ENCODE results near the gene CCT2. TPM values are rescaled to one million over a fixed set of nuclear protein-coding genes. Genes with fewer than 3 reads are reported as not detected.
"Not testable (repeated sequence)": the region's sequence is repeated elsewhere in the genome, so short reads cannot be mapped to it uniquely, and the experiment has no call there.

CCT2 gene
- total RNA-seq, 1 donor from 2014 or later = 158 TPM

- peaks cover 0 to 11% (median 3%) of the 10 kb centered on the region in 3 donors for H3K4me1 ChIP-seq (ENCODE audit: control insufficient read depth in 3 of 3, insufficient read depth in 3 of 3, low read length in 3 of 3)
- no peak overlapping the region for H3K27ac ChIP-seq (ENCODE audit: low read depth, low read length)
- no peak overlapping the region for H3K4me3 ChIP-seq (ENCODE audit: low read length in 3 of 3)
- no peak overlapping the region for H3K9ac ChIP-seq (ENCODE audit: low read depth in 1 of 3, low read length in 3 of 3)
- H3K27me3 ChIP-seq (ENCODE audit: control insufficient read depth in 3 of 3, insufficient read depth in 3 of 3, low read length in 3 of 3) = no peaks in the 10 kb centered on the region
- peaks cover 5 to 15% (median 13%) of the 10 kb centered on the region in 3 donors for H3K36me3 ChIP-seq (ENCODE audit: control insufficient read depth in 3 of 3, insufficient read depth in 3 of 3, low read length in 3 of 3)
- no peaks in the 10 kb centered on the region for H3K9me3 ChIP-seq (ENCODE audit: control insufficient read depth in 3 of 3, low read length in 3 of 3)
These were observed 2.1 kb upstream of the CCT2 start for GRCh38 chr12:69583203-69583602.

- Histone ChIP-seq H3K9ac (ENCODE audit: low read depth in 1 of 3, low read length in 3 of 3) (no peak overlapping the region), H3K4me3 (ENCODE audit: low read length in 3 of 3) (no peak overlapping the region), H3K27ac (ENCODE audit: low read depth, low read length) (no peak overlapping the region), H3K4me1 (ENCODE audit: control insufficient read depth in 3 of 3, insufficient read depth in 3 of 3, low read length in 3 of 3) (peaks cover 0 to 11% (median 3%) of the 10 kb centered on the region in 3 donors), H3K9me3 (ENCODE audit: control insufficient read depth in 3 of 3, low read length in 3 of 3) (no peaks in the 10 kb centered on the region), H3K36me3 (ENCODE audit: control insufficient read depth in 3 of 3, insufficient read depth in 3 of 3, low read length in 3 of 3) (peaks cover 39 to 64% (median 56%) of the 10 kb centered on the region in 3 donors), H3K27me3 (ENCODE audit: control insufficient read depth in 3 of 3, insufficient read depth in 3 of 3, low read length in 3 of 3) (no peaks in the 10 kb centered on the region)
These were observed 3.3 kb downstream of the CCT2 start for GRCh38 chr12:69588527-69588926.

- no peak overlapping the region for H3K27ac ChIP-seq (ENCODE audit: low read depth, low read length)
- no peaks in the 10 kb centered on the region for H3K27me3 ChIP-seq (ENCODE audit: control insufficient read depth in 3 of 3, insufficient read depth in 3 of 3, low read length in 3 of 3)
- peaks cover 0 to 11% (median 3%) of the 10 kb centered on the region in 3 donors for H3K4me1 ChIP-seq (ENCODE audit: control insufficient read depth in 3 of 3, insufficient read depth in 3 of 3, low read length in 3 of 3)
- no peak overlapping the region for H3K9ac ChIP-seq (ENCODE audit: low read depth in 1 of 3, low read length in 3 of 3)
- H3K4me3 ChIP-seq (ENCODE audit: low read length in 3 of 3) = no peak overlapping the region
- H3K9me3 ChIP-seq (ENCODE audit: control insufficient read depth in 3 of 3, low read length in 3 of 3) = no peaks in the 10 kb centered on the region
- peaks cover 44 to 69% (median 61%) of the 10 kb centered on the region in 3 donors for H3K36me3 ChIP-seq (ENCODE audit: control insufficient read depth in 3 of 3, insufficient read depth in 3 of 3, low read length in 3 of 3)
These were observed 3.8 kb downstream of the CCT2 start for GRCh38 chr12:69589082-69589481.

GRCh38 chr12:69595689-69596088 lies 10.4 kb downstream of the CCT2 start:
- H3K36me3 ChIP-seq (ENCODE audit: control insufficient read depth in 3 of 3, insufficient read depth in 3 of 3, low read length in 3 of 3) = peaks cover 50 to 80% (median 80%) of the 10 kb centered on the region in 3 donors
- H3K9ac ChIP-seq (ENCODE audit: low read depth in 1 of 3, low read length in 3 of 3) = no peak overlapping the region
- H3K4me3 ChIP-seq (ENCODE audit: low read length in 3 of 3) = no peak overlapping the region
- H3K9me3 ChIP-seq (ENCODE audit: control insufficient read depth in 3 of 3, low read length in 3 of 3) = no peaks in the 10 kb centered on the region
- H3K27me3 ChIP-seq (ENCODE audit: control insufficient read depth in 3 of 3, insufficient read depth in 3 of 3, low read length in 3 of 3) = no peaks in the 10 kb centered on the region
- H3K4me1 ChIP-seq (ENCODE audit: control insufficient read depth in 3 of 3, insufficient read depth in 3 of 3, low read length in 3 of 3) = no peaks in the 10 kb centered on the region
- H3K27ac ChIP-seq (ENCODE audit: low read depth, low read length) = no peak overlapping the region

GRCh38 chr12:69598174-69598753 lies 13.0 kb downstream of the CCT2 start:
- Histone ChIP-seq H3K36me3 (ENCODE audit: control insufficient read depth in 3 of 3, insufficient read depth in 3 of 3, low read length in 3 of 3) (peaks cover 44 to 86% (median 70%) of the 10 kb centered on the region in 3 donors), H3K4me3 (ENCODE audit: low read length in 3 of 3) (no peak overlapping the region), H3K9ac (ENCODE audit: low read depth in 1 of 3, low read length in 3 of 3) (no peak overlapping the region), H3K9me3 (ENCODE audit: control insufficient read depth in 3 of 3, low read length in 3 of 3) (no peaks in the 10 kb centered on the region), H3K27me3 (ENCODE audit: control insufficient read depth in 3 of 3, insufficient read depth in 3 of 3, low read length in 3 of 3) (no peaks in the 10 kb centered on the region), H3K27ac (ENCODE audit: low read depth, low read length) (no peak overlapping the region), H3K4me1 (ENCODE audit: control insufficient read depth in 3 of 3, insufficient read depth in 3 of 3, low read length in 3 of 3) (no peaks in the 10 kb centered on the region)

- peaks cover 31 to 68% (median 53%) of the 10 kb centered on the region in 3 donors for H3K36me3 ChIP-seq (ENCODE audit: control insufficient read depth in 3 of 3, insufficient read depth in 3 of 3, low read length in 3 of 3)
- H3K4me1 ChIP-seq (ENCODE audit: control insufficient read depth in 3 of 3, insufficient read depth in 3 of 3, low read length in 3 of 3) = no peaks in the 10 kb centered on the region
- no peaks in the 10 kb centered on the region for H3K27me3 ChIP-seq (ENCODE audit: control insufficient read depth in 3 of 3, insufficient read depth in 3 of 3, low read length in 3 of 3)
- H3K27ac ChIP-seq (ENCODE audit: low read depth, low read length) = no peak overlapping the region
- H3K4me3 ChIP-seq (ENCODE audit: low read length in 3 of 3) = no peak overlapping the region
- H3K9ac ChIP-seq (ENCODE audit: low read depth in 1 of 3, low read length in 3 of 3) = no peak overlapping the region
- no peaks in the 10 kb centered on the region for H3K9me3 ChIP-seq (ENCODE audit: control insufficient read depth in 3 of 3, low read length in 3 of 3)
These were observed 15.5 kb downstream of the CCT2 start for GRCh38 chr12:69600804-69601203.

- Histone ChIP-seq H3K36me3 (ENCODE audit: control insufficient read depth in 3 of 3, insufficient read depth in 3 of 3, low read length in 3 of 3) (peaks cover 28 to 59% (median 41%) of the 10 kb centered on the region in 3 donors), H3K4me1 (ENCODE audit: control insufficient read depth in 3 of 3, insufficient read depth in 3 of 3, low read length in 3 of 3) (no peaks in the 10 kb centered on the region), H3K9ac (ENCODE audit: low read depth in 1 of 3, low read length in 3 of 3) (no peak overlapping the region), H3K9me3 (ENCODE audit: control insufficient read depth in 3 of 3, low read length in 3 of 3) (no peaks in the 10 kb centered on the region), H3K27ac (ENCODE audit: low read depth, low read length) (no peak overlapping the region), H3K4me3 (ENCODE audit: low read length in 3 of 3) (no peak overlapping the region), H3K27me3 (ENCODE audit: control insufficient read depth in 3 of 3, insufficient read depth in 3 of 3, low read length in 3 of 3) (no peaks in the 10 kb centered on the region)
These were observed 16.9 kb downstream of the CCT2 start for GRCh38 chr12:69601962-69602685.

- no peaks in the 10 kb centered on the region for H3K27me3 ChIP-seq (ENCODE audit: control insufficient read depth in 3 of 3, insufficient read depth in 3 of 3, low read length in 3 of 3)
- H3K27ac ChIP-seq (ENCODE audit: low read depth, low read length) = no peak overlapping the region
- H3K4me1 ChIP-seq (ENCODE audit: control insufficient read depth in 3 of 3, insufficient read depth in 3 of 3, low read length in 3 of 3) = no peaks in the 10 kb centered on the region
- no peak overlapping the region for H3K9ac ChIP-seq (ENCODE audit: low read depth in 1 of 3, low read length in 3 of 3)
- no peaks in the 10 kb centered on the region for H3K9me3 ChIP-seq (ENCODE audit: control insufficient read depth in 3 of 3, low read length in 3 of 3)
- H3K4me3 ChIP-seq (ENCODE audit: low read length in 3 of 3) = no peak overlapping the region
- peaks cover 25 to 51% (median 33%) of the 10 kb centered on the region in 3 donors for H3K36me3 ChIP-seq (ENCODE audit: control insufficient read depth in 3 of 3, insufficient read depth in 3 of 3, low read length in 3 of 3)
These were observed 17.7 kb downstream of the CCT2 start for GRCh38 chr12:69602954-69603353.

- peaks cover 20 to 45% (median 27%) of the 10 kb centered on the region in 3 donors for H3K36me3 ChIP-seq (ENCODE audit: control insufficient read depth in 3 of 3, insufficient read depth in 3 of 3, low read length in 3 of 3)
- not testable (repeated sequence) for H3K27me3 ChIP-seq (ENCODE audit: control insufficient read depth in 3 of 3, insufficient read depth in 3 of 3, low read length in 3 of 3); H3K4me1 ChIP-seq (ENCODE audit: control insufficient read depth in 3 of 3, insufficient read depth in 3 of 3, low read length in 3 of 3); H3K9me3 ChIP-seq (ENCODE audit: control insufficient read depth in 3 of 3, low read length in 3 of 3); H3K27ac ChIP-seq (ENCODE audit: low read depth, low read length); H3K4me3 ChIP-seq (ENCODE audit: low read length in 3 of 3); H3K9ac ChIP-seq (ENCODE audit: low read depth in 1 of 3, low read length in 3 of 3)
These were observed 18.3 kb downstream of the CCT2 start for GRCh38 chr12:69603556-69603955.

GRCh38 chr12:69604275-69604674 lies 19.0 kb downstream of the CCT2 start:
- peaks cover 17 to 38% (median 20%) of the 10 kb centered on the region in 3 donors for H3K36me3 ChIP-seq (ENCODE audit: control insufficient read depth in 3 of 3, insufficient read depth in 3 of 3, low read length in 3 of 3)
- not testable (repeated sequence) for H3K27me3 ChIP-seq (ENCODE audit: control insufficient read depth in 3 of 3, insufficient read depth in 3 of 3, low read length in 3 of 3)

More at GRCh38 chr12:69604275-69604674, 19.0 kb downstream of the CCT2 start:
- H3K27ac ChIP-seq (ENCODE audit: low read depth, low read length); H3K9ac ChIP-seq (ENCODE audit: low read depth in 1 of 3, low read length in 3 of 3); H3K9me3 ChIP-seq (ENCODE audit: control insufficient read depth in 3 of 3, low read length in 3 of 3); H3K4me1 ChIP-seq (ENCODE audit: control insufficient read depth in 3 of 3, insufficient read depth in 3 of 3, low read length in 3 of 3); H3K4me3 ChIP-seq (ENCODE audit: low read length in 3 of 3): not testable (repeated sequence)

All from skeletal muscle tissue (tissue), 4 donors.